ENCODE results near the gene NXN.

DNA sequence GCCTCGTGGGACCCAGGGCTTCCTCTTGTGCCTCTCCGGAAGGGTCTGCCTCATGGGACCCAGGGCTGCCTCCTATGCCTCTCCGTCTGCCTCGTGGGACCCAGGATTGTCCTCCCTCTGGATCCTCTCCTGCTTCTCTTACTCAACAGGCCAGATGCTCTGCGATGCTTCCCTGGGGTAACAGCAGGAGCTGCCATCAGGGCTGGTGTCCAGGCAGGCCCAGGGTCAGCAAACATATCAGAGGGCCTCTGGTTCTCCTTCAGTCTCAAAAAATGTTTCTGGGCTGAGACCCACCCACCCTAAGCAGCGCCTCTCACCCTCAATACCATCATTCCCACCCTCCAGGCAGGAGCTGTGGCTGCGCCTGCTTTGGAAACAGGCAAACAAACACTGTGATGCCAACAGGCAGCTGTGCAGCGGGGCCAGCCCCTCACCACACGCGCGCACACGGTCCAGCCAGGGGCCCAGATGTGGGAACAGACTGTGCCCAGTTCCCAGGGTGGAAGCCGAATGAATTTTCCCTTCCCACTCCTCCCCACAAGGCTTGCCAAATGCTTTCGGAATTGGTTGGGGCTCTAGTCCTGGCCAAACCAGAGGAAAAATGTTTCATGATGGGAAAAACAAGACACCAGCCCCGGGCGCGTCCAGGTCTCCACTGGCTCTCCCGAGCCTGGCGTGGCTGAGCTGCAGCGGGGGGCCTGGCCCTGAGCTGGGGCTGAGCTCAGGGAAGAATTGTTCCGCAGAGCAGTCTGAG lies 28.6 kb upstream of the NXN start:
- TF ChIP-seq, protein P1, sequence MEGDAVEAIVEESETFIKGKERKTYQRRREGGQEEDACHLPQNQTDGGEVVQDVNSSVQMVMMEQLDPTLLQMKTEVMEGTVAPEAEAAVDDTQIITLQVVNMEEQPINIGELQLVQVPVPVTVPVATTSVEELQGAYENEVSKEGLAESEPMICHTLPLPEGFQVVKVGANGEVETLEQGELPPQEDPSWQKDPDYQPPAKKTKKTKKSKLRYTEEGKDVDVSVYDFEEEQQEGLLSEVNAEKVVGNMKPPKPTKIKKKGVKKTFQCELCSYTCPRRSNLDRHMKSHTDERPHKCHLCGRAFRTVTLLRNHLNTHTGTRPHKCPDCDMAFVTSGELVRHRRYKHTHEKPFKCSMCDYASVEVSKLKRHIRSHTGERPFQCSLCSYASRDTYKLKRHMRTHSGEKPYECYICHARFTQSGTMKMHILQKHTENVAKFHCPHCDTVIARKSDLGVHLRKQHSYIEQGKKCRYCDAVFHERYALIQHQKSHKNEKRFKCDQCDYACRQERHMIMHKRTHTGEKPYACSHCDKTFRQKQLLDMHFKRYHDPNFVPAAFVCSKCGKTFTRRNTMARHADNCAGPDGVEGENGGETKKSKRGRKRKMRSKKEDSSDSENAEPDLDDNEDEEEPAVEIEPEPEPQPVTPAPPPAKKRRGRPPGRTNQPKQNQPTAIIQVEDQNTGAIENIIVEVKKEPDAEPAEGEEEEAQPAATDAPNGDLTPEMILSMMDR (IDR thresholded peaks at IDR 0.05), result no peak
- TF ChIP-seq POLR2A (IDR thresholded peaks at IDR 0.05), result no peak
- no peak for TF ChIP-seq EP300 (IDR thresholded peaks at IDR 0.05; ENCODE audit: low read depth)

Measured in transverse colon (tissue), 3 donors.